Measurements from ENCODE around the gene HIC1.

- TF ChIP-seq CTCF (IDR thresholded peaks at IDR 0.05) = no peak
- no peak for TF ChIP-seq POLR2A (IDR thresholded peaks at IDR 0.05)
Observed at GRCh38 chr17:2084036-2084765, 29.3 kb downstream of the HIC1 start.
